GM12878 (cell line): ENCODE results near the gene HDAC9. TPM values are rescaled to one million over a fixed set of nuclear protein-coding genes. Genes with fewer than 3 reads are reported as not detected.

Experiments
- ATAC-seq: fragments of 200-7000 bp; cut with Tn5 transposase; 3 replicates; pipeline ENCODE4 v1.9.1; 2020; ENCODE audit warnings: mild to moderate bottlenecking, moderate library complexity
- BruUV-seq: library from RNA; stranded (reverse); fragments of 400-500 nt; replicated peaks from 2 replicates; lab custom pipeline; 2021; lab: Mats Ljungman, UMichigan
- CTCF ChIA-PET: fragments of 300-600 bp; sonication (Branson Sonifier 250); formaldehyde crosslinking; extraction: SDS; loops from one replicate; lab custom pipeline; 2021; ENCODE audit warnings: inconsistent platforms; lab: Yijun Ruan, JAX
- POLR2A ChIA-PET: fragments of 350-600 bp; formaldehyde crosslinking; extraction: SDS; loops from one replicate; lab custom pipeline; 2021; ENCODE audit warnings: inconsistent platforms; lab: Charles Lee
- RAD21 ChIA-PET: fragments of 300-600 bp; sonication (Branson Sonifier 250); formaldehyde crosslinking; loops from one replicate; lab custom pipeline; 2023; ENCODE audit warnings: antibody characterized with exemption; ENCODE audit not compliant: unreplicated experiment; lab: Charles Lee
- SMC1A ChIA-PET: fragments of 300-600 bp; sonication (Branson Sonifier 250); formaldehyde crosslinking; loops from one replicate; lab custom pipeline; 2023; ENCODE audit not compliant: unreplicated experiment, uncharacterized antibody; lab: Charles Lee
- DNase-seq: peaks from one replicate; pipeline ENCODE4 v3.0.0-alpha.2; 2011; ENCODE audit warnings: low read depth, low spot score
- FAIRE-seq: peaks from 3 replicates; lab custom pipeline; 2011; peaks lifted over from hg19 to GRCh38; lab: Jason Lieb, UNC
- H2AFZ ChIP-seq: 2 replicates; pipeline ENCODE4 v1.6.0; 2011; ENCODE audit warnings: low read depth, low read length, control low read depth; ENCODE audit not compliant: control insufficient read depth
- H3K27ac ChIP-seq: 2 replicates; pipeline ENCODE4 v1.5.1; 2011; ENCODE audit warnings: control low read depth; ENCODE audit not compliant: control insufficient read depth, insufficient read depth
- H3K27me3 ChIP-seq, 2 experiments: replicated peaks in 1 of 2; 2 replicates each; pipeline versions ENCODE4 v1.6.0 to v1.6.1; 2011; ENCODE audit warnings: low read length in 1 of 2; ENCODE audit not compliant: control insufficient read depth in 2 of 2, insufficient read depth in 2 of 2
- H3K36me3 ChIP-seq, 2 experiments: 2 replicates each; pipeline ENCODE4 v1.5.1; 2011; ENCODE audit warnings: low read length in 1 of 2; ENCODE audit not compliant: control insufficient read depth in 2 of 2, insufficient read depth in 2 of 2
- H3K4me1 ChIP-seq: 2 replicates; pipeline ENCODE4 v1.6.1; 2011; ENCODE audit warnings: mild to moderate bottlenecking, low read length, moderate library complexity, mixed read lengths; ENCODE audit not compliant: control insufficient read depth, insufficient read depth
- H3K4me2 ChIP-seq: 2 replicates; pipeline ENCODE4 v1.6.0; 2011; ENCODE audit warnings: control low read depth; ENCODE audit not compliant: control insufficient read depth, insufficient read depth
- H3K4me3 ChIP-seq: fragments of 200-600 bp; sonication (generic); 2 replicates; pipeline ENCODE4 v1.5.1; 2016
- H3K79me2 ChIP-seq: 2 replicates; pipeline ENCODE4 v1.6.0; 2011; ENCODE audit warnings: low read length; ENCODE audit not compliant: control insufficient read depth, insufficient read depth
- H3K9ac ChIP-seq: 2 replicates; pipeline ENCODE4 v1.8.0; 2011; ENCODE audit warnings: low read length, control low read depth, mixed read lengths; ENCODE audit not compliant: control insufficient read depth, insufficient read depth
- H3K9me3 ChIP-seq: replicated peaks from 3 replicates; pipeline ENCODE4 v1.5.1; 2011; ENCODE audit warnings: mild to moderate bottlenecking, low read length; ENCODE audit not compliant: control insufficient read depth, insufficient read depth
- H4K20me1 ChIP-seq: 2 replicates; pipeline ENCODE4 v1.6.0; 2011; ENCODE audit not compliant: control insufficient read depth, insufficient read depth
- ASH2L ChIP-seq: fragments of 300-600, 200-600 bp; sonication (generic); IDR thresholded peaks from 2 replicates; pipeline ENCODE4 v1.6.1; 2017; ENCODE audit warnings: low read depth, mild to moderate bottlenecking, borderline replicate concordance
- BMI1 ChIP-seq: fragments of 450-650 bp; IDR thresholded peaks from 2 replicates; pipeline ENCODE4 v1.6.1; 2016; ENCODE audit warnings: mild to moderate bottlenecking, moderate library complexity, borderline replicate concordance
- FOS ChIP-seq: IDR thresholded peaks from 3 replicates; pipeline ENCODE4 v1.6.1; 2011; ENCODE audit warnings: borderline replicate concordance; ENCODE audit not compliant: insufficient read length; ENCODE audit errors: extremely low read depth
- MTA3 ChIP-seq: IDR thresholded peaks from 2 replicates; pipeline ENCODE4 v1.6.1; 2012; ENCODE audit warnings: low read length, inconsistent platforms, borderline replicate concordance
- RAD21 ChIP-seq: IDR thresholded peaks from 2 replicates; pipeline ENCODE4 v1.6.1; 2011; ENCODE audit warnings: mild to moderate bottlenecking, low read depth, low read length, moderate library complexity; ENCODE audit not compliant: insufficient read depth
- RFX5 ChIP-seq: IDR thresholded peaks from 2 replicates; pipeline ENCODE4 v1.6.1; 2011; ENCODE audit warnings: low read depth, low read length, improper control_type of control experiment
- SMAD5 ChIP-seq: IDR thresholded peaks from 2 replicates; pipeline ENCODE4 v1.6.1; 2016; ENCODE audit warnings: antibody characterized with exemption, low read depth
- YBX1 ChIP-seq: fragments of 450-650 bp; IDR thresholded peaks from 2 replicates; pipeline ENCODE4 v1.6.1; 2016; ENCODE audit warnings: antibody characterized with exemption
- ZNF622 ChIP-seq: fragments of 450-650 bp; IDR thresholded peaks from 2 replicates; pipeline ENCODE4 v1.6.1; 2017; ENCODE audit warnings: mild to moderate bottlenecking, inconsistent platforms
- WGBS: methylation state at CpG from one replicate; pipeline ENCODE4 v1.1.6; 2016; ENCODE audit warnings: low lambda C conversion rate; ENCODE audit not compliant: insufficient replicate concordance, insufficient coverage; ENCODE audit errors: missing lambda C conversion rate; 5-methylcytosine and 5-hydroxymethylcytosine counted together
- in situ Hi-C: fragments of 300-500 bp; cut with MboI; formaldehyde crosslinking; loops from 9 replicates; pipeline ENCODE4 v1.14.3; 2018; ENCODE audit warnings: mixed read lengths
- intact Hi-C: fragments of 100-400 bp; cut with micrococcal nuclease; formaldehyde crosslinking; loops from one replicate; pipeline ENCODE4 v1.14.2; 2022; ENCODE audit not compliant: unreplicated experiment
- polyA plus RNA-seq, 11 experiments: library from polyadenylated mRNA; depleted of rRNA in 4 of 11; unstranded in 6 of 11; stranded (reverse) in 5 of 11; fragments of >200 nt; fragmentation: Nextera tagmentation in 4 of 11; fragmentation: Illumina TruSeq in 1 of 11; extraction: Ambion mirVana in 4 of 11; extraction: Trizol in 1 of 11; gene quantifications; 1 replicate in 1 of 11; 2 replicates in 10 of 11; pipeline versions ENCODE4 v1.2.1 to v1.2.3, GENCODE V29; 2011 to 2016; ENCODE audit warnings: inconsistent platforms in 2 of 11, missing spikeins in 2 of 11, low read depth in 1 of 11
- total RNA-seq, 4 experiments: library from RNA; depleted of rRNA in 3 of 4; stranded (reverse); fragments of >200 nt in 3 of 4; fragmentation: Illumina TruSeq in 1 of 4; extraction: Trizol in 1 of 4; gene quantifications; 2 replicates each; pipeline versions ENCODE4 v1.2.1 to v1.2.3, GENCODE V29; 2013 to 2021
- TF ChIP-seq, protein P1 (sequence below): fragments of 450-650 bp; IDR thresholded peaks from 2 replicates; pipeline ENCODE4 v1.6.1; 2017; ENCODE audit warnings: low read depth, mild to moderate bottlenecking, moderate library complexity
- TF ChIP-seq, protein P2 (sequence below): fragments of 450-650 bp; IDR thresholded peaks from 2 replicates; pipeline ENCODE4 v1.6.1; 2017; ENCODE audit warnings: mild to moderate bottlenecking, moderate library complexity
- TF ChIP-seq, protein P3 (sequence below): fragments of 450-650 bp; formaldehyde crosslinking; IDR thresholded peaks from 2 replicates; pipeline ENCODE4 v1.5.0; 2022; ENCODE audit warnings: mild to moderate bottlenecking, missing genetic modification characterization

HDAC9 gene
- total and polyA plus RNA-seq, 10 of the 15 experiments (the other 5 are each of a cell fraction or from before 2014, with no cell fraction given), result 0.73 to 12.8 (median 0.92) TPM

DNA sequence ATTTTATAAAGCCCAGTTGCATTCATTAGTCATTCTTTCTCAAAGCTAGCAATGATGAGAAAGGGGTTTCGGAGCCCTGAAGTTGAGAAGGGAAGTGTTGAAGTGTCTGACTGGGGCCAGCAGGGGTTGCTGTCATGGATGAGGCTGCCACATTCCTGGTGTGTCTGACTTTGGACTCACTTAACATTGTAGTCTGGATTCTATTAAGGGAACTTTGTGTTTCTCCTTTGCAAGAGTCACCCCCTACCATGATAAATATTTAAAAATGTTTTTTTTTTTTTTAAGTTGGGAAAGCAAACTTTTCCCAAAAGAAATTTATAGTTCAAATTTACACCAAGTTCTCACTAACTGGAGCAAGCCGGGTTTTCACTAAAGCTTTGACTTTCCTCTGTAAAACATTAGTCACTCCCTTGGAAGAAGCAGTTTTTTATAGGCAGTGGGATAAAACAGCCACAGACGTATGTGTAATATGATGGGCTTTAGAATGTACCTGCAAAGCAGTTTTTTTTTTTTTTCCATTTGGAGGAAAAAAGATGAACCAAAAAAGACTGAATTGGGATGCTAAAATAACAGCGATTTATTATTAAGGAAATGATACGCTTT lies 378.3 kb downstream of the HDAC9 start:
- intact Hi-C loops (no loop called here), in situ Hi-C loops (no loop called here)
- H3K79me2 ChIP-seq, result no peaks in the 10 kb centered on the region
- CTCF ChIA-PET, result no interaction called here
- H3K36me3 ChIP-seq, result no peaks in the 10 kb centered on the region
- no peak overlapping the region for H3K27ac ChIP-seq
- no peak for ATAC-seq
- no peak overlapping the region for H2AFZ ChIP-seq
- RAD21 ChIA-PET, result no interaction called here
- no peaks in the 10 kb centered on the region for H3K27me3 ChIP-seq
- H3K4me2 ChIP-seq, result no peak overlapping the region
- DNase-seq, result no peak
- 38% methylated on average over 5 of the region's 5 CpGs for WGBS
- H3K9me3 ChIP-seq, result no peaks in the 10 kb centered on the region
- no peak overlapping the region for H3K9ac ChIP-seq
- SMC1A ChIA-PET, result no interaction called here
- POLR2A ChIA-PET, result interaction anchor here (1.4 kb wide), 1 partner anchor 8 kb away, joined by 3 read pairs; no protein-coding TSS in a partner anchor
- H3K4me1 ChIP-seq, result no peaks in the 10 kb centered on the region
- H4K20me1 ChIP-seq, result no peaks in the 10 kb centered on the region
- no TSS peak for BruUV-seq
- no peak for FAIRE-seq
- no peak overlapping the region for H3K4me3 ChIP-seq
- TF ChIP-seq YBX1 (no peak), BMI1 (no peak), ASH2L (no peak), RAD21 (no peak), SMAD5 (no peak), FOS (no peak), RFX5 (no peak), ZNF622 (no peak), MTA3 (no peak)
- TF ChIP-seq, protein P1, sequence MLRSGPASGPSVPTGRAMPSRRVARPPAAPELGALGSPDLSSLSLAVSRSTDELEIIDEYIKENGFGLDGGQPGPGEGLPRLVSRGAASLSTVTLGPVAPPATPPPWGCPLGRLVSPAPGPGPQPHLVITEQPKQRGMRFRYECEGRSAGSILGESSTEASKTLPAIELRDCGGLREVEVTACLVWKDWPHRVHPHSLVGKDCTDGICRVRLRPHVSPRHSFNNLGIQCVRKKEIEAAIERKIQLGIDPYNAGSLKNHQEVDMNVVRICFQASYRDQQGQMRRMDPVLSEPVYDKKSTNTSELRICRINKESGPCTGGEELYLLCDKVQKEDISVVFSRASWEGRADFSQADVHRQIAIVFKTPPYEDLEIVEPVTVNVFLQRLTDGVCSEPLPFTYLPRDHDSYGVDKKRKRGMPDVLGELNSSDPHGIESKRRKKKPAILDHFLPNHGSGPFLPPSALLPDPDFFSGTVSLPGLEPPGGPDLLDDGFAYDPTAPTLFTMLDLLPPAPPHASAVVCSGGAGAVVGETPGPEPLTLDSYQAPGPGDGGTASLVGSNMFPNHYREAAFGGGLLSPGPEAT, result no peak
- TF ChIP-seq, protein P2, sequence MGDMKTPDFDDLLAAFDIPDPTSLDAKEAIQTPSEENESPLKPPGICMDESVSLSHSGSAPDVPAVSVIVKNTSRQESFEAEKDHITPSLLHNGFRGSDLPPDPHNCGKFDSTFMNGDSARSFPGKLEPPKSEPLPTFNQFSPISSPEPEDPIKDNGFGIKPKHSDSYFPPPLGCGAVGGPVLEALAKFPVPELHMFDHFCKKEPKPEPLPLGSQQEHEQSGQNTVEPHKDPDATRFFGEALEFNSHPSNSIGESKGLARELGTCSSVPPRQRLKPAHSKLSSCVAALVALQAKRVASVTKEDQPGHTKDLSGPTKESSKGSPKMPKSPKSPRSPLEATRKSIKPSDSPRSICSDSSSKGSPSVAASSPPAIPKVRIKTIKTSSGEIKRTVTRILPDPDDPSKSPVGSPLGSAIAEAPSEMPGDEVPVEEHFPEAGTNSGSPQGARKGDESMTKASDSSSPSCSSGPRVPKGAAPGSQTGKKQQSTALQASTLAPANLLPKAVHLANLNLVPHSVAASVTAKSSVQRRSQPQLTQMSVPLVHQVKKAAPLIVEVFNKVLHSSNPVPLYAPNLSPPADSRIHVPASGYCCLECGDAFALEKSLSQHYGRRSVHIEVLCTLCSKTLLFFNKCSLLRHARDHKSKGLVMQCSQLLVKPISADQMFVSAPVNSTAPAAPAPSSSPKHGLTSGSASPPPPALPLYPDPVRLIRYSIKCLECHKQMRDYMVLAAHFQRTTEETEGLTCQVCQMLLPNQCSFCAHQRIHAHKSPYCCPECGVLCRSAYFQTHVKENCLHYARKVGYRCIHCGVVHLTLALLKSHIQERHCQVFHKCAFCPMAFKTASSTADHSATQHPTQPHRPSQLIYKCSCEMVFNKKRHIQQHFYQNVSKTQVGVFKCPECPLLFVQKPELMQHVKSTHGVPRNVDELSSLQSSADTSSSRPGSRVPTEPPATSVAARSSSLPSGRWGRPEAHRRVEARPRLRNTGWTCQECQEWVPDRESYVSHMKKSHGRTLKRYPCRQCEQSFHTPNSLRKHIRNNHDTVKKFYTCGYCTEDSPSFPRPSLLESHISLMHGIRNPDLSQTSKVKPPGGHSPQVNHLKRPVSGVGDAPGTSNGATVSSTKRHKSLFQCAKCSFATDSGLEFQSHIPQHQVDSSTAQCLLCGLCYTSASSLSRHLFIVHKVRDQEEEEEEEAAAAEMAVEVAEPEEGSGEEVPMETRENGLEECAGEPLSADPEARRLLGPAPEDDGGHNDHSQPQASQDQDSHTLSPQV, result no peak
- TF ChIP-seq, protein P3, sequence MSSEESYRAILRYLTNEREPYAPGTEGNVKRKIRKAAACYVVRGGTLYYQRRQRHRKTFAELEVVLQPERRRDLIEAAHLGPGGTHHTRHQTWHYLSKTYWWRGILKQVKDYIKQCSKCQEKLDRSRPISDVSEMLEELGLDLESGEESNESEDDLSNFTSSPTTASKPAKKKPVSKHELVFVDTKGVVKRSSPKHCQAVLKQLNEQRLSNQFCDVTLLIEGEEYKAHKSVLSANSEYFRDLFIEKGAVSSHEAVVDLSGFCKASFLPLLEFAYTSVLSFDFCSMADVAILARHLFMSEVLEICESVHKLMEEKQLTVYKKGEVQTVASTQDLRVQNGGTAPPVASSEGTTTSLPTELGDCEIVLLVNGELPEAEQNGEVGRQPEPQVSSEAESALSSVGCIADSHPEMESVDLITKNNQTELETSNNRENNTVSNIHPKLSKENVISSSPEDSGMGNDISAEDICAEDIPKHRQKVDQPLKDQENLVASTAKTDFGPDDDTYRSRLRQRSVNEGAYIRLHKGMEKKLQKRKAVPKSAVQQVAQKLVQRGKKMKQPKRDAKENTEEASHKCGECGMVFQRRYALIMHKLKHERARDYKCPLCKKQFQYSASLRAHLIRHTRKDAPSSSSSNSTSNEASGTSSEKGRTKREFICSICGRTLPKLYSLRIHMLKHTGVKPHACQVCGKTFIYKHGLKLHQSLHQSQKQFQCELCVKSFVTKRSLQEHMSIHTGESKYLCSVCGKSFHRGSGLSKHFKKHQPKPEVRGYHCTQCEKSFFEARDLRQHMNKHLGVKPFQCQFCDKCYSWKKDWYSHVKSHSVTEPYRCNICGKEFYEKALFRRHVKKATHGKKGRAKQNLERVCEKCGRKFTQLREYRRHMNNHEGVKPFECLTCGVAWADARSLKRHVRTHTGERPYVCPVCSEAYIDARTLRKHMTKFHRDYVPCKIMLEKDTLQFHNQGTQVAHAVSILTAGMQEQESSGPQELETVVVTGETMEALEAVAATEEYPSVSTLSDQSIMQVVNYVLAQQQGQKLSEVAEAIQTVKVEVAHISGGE (CRISPR knock-in tag), result no peak
